ENCODE results near the gene REXO1.

Gene REXO1

GRCh38 chr19:1828279-1829238 lies 19.7 kb downstream of the REXO1 start:
- FAIRE-seq, result no peak

- no peak for FAIRE-seq
Observed at GRCh38 chr19:1827566-1828278, 20.6 kb downstream of the REXO1 start.

- FAIRE-seq, result no peak
Observed at GRCh38 chr19:1826557-1827521, 21.4 kb downstream of the REXO1 start.

GRCh38 chr19:1825909-1826556 lies 22.2 kb downstream of the REXO1 start:
- FAIRE-seq, result no peak

- FAIRE-seq, result no peak
Observed at GRCh38 chr19:1824252-1824622, 24.0 kb downstream of the REXO1 start.

- no peak for FAIRE-seq
Observed at GRCh38 chr19:1823539-1824251, 24.6 kb downstream of the REXO1 start.

- FAIRE-seq, result no peak
Observed at GRCh38 chr19:1823020-1823419, 25.3 kb downstream of the REXO1 start.

- FAIRE-seq, result no peak
Observed at GRCh38 chr19:1822210-1822609, 26.1 kb downstream of the REXO1 start.

GRCh38 chr19:1819341-1820255 lies 28.7 kb downstream of the REXO1 start:
- FAIRE-seq, result no peak

GRCh38 chr19:1818549-1819195 lies 29.6 kb downstream of the REXO1 start:
- no peak for FAIRE-seq

- no peak for FAIRE-seq
Observed at GRCh38 chr19:1817553-1818179, 30.6 kb downstream of the REXO1 start.

- FAIRE-seq, result no peak
Observed at GRCh38 chr19:1816530-1817298, 31.6 kb downstream of the REXO1 start.

GRCh38 chr19:1815605-1816529 lies 32.4 kb downstream of the REXO1 start:
- FAIRE-seq, result no peak

- FAIRE-seq, result no peak
Observed at GRCh38 chr19:1814833-1815604, 33.3 kb downstream of the REXO1 start.

GRCh38 chr19:1814391-1814790 lies 33.9 kb downstream of the REXO1 start:
- FAIRE-seq, result no peak

All from endometrium (tissue), 2 donors.